ENCODE measurements around the gene CUL4A.

DNA sequence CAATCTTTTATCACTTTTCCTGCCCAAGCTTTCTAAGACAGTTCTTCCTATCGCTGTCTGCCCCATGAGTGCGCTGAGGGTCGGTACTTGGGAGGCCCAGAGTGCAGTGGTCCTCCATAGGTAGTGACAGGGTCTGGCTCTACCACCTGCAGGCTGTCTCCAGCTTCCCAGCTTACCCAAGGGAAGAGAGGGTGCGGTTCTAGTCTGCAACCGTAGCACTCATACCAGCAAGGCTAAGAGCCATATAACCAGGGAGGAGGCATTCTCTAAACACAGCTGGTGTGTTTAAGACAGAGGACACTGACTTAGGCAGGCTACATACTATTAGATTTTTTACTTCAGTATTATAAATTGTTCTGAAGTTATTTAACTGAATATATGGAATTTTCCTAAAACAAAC, 42.7 kb upstream of the CUL4A start:
- TF ChIP-seq, protein P1, sequence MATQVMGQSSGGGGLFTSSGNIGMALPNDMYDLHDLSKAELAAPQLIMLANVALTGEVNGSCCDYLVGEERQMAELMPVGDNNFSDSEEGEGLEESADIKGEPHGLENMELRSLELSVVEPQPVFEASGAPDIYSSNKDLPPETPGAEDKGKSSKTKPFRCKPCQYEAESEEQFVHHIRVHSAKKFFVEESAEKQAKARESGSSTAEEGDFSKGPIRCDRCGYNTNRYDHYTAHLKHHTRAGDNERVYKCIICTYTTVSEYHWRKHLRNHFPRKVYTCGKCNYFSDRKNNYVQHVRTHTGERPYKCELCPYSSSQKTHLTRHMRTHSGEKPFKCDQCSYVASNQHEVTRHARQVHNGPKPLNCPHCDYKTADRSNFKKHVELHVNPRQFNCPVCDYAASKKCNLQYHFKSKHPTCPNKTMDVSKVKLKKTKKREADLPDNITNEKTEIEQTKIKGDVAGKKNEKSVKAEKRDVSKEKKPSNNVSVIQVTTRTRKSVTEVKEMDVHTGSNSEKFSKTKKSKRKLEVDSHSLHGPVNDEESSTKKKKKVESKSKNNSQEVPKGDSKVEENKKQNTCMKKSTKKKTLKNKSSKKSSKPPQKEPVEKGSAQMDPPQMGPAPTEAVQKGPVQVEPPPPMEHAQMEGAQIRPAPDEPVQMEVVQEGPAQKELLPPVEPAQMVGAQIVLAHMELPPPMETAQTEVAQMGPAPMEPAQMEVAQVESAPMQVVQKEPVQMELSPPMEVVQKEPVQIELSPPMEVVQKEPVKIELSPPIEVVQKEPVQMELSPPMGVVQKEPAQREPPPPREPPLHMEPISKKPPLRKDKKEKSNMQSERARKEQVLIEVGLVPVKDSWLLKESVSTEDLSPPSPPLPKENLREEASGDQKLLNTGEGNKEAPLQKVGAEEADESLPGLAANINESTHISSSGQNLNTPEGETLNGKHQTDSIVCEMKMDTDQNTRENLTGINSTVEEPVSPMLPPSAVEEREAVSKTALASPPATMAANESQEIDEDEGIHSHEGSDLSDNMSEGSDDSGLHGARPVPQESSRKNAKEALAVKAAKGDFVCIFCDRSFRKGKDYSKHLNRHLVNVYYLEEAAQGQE (IDR thresholded peaks at IDR 0.05; ENCODE audit: unreplicated experiment), result no peak
- TF ChIP-seq POLR2AphosphoS5 (IDR thresholded peaks at IDR 0.05; ENCODE audit: low read depth) (no peak), CTCF (conservative IDR thresholded peaks at IDR 0.05; ENCODE audit: low read depth in 2 of 2) (no peak)
